AG08396 (cell line): Measurements from ENCODE around the gene DBT.

Experiments used
- DNase-seq: peaks from one replicate; pipeline ENCODE4 v3.0.0; 2012; ENCODE audit warnings: low spot score, mixed read lengths

DBT gene

GRCh38 chr1:100188617-100189016 is 61.0 kb downstream of the DBT start:
- peak; percentile 64 for DNase-seq

- DNase-seq: peak; percentile 10
These were observed 61.7 kb downstream of the DBT start for GRCh38 chr1:100187912-100188311.

GRCh38 chr1:100184536-100184935 is 65.1 kb downstream of the DBT start:
- DNase-seq: no peak

GRCh38 chr1:100183370-100183769 is 66.3 kb downstream of the DBT start:
- no peak for DNase-seq

GRCh38 chr1:100178091-100178490 is 71.5 kb downstream of the DBT start, which contains the start of gene LRRC39:
TSS of gene LRRC39 (minus strand) at chr1:100178256. CDS start at chr1:100168516, 9,740 bp downstream.
- DNase-seq: no peak

- no peak for DNase-seq
These were observed 72.2 kb downstream of the DBT start for GRCh38 chr1:100177295-100178041.

- DNase-seq: no peak
These were observed 81.6 kb downstream of the DBT start for GRCh38 chr1:100168051-100168450.

- DNase-seq: no peak
These were observed 84.9 kb downstream of the DBT start for GRCh38 chr1:100164702-100165101.

- peak; percentile 4 for DNase-seq
These were observed 85.4 kb downstream of the DBT start for GRCh38 chr1:100164216-100164615.

- DNase-seq: no peak
These were observed 86.8 kb downstream of the DBT start for GRCh38 chr1:100162881-100163280.

GRCh38 chr1:100152271-100152670 is 97.4 kb downstream of the DBT start:
- no peak for DNase-seq

- DNase-seq: no peak
These were observed 98.0 kb downstream of the DBT start for GRCh38 chr1:100151679-100152078.

GRCh38 chr1:100147875-100148274 is 101.8 kb downstream of the DBT start:
- no peak for DNase-seq

GRCh38 chr1:100146958-100147357 is 102.7 kb downstream of the DBT start:
- no peak for DNase-seq

- no peak for DNase-seq
These were observed 104.5 kb downstream of the DBT start for GRCh38 chr1:100145116-100145515.

- DNase-seq: no peak
These were observed 107.3 kb downstream of the DBT start for GRCh38 chr1:100142343-100142742.

GRCh38 chr1:100141192-100141591 is 108.4 kb downstream of the DBT start:
- no peak for DNase-seq

GRCh38 chr1:100137602-100138001 is 112.0 kb downstream of the DBT start:
- DNase-seq: no peak
